GM03348 (cell line): ENCODE data around the gene SESN3.
"Not testable (repeated sequence)": the region's sequence is repeated elsewhere in the genome, so short reads cannot be mapped to it uniquely, and the experiment has no call there.

Experiments
- DNase-seq: peaks from one replicate; pipeline ENCODE4 v3.0.0; 2012; ENCODE audit warnings: low spot score

The SESN3 gene

GRCh38 chr11:95231127-95231880 is at the start of gene SESN3:
SESN3 (minus strand) TSS chr11:95231202; CDS start chr11:95230860, 342 bp downstream.
- peak; percentile 98 for DNase-seq

GRCh38 chr11:95279921-95280868 is 49.2 kb upstream of the SESN3 start:
- no peak for DNase-seq

- no peak for DNase-seq
These were observed 46.9 kb upstream of the SESN3 start for GRCh38 chr11:95277868-95278267.

GRCh38 chr11:95276139-95276538 is 45.1 kb upstream of the SESN3 start:
- no peak for DNase-seq

- DNase-seq: not testable (repeated sequence)
These were observed 42.6 kb upstream of the SESN3 start for GRCh38 chr11:95273618-95274017.

- no peak for DNase-seq
These were observed 38.2 kb upstream of the SESN3 start for GRCh38 chr11:95269036-95269819.

- no peak for DNase-seq
These were observed 37.4 kb upstream of the SESN3 start for GRCh38 chr11:95268391-95268790.

GRCh38 chr11:95267601-95268213 is 36.7 kb upstream of the SESN3 start:
- no peak for DNase-seq

GRCh38 chr11:95266751-95267374 is 35.9 kb upstream of the SESN3 start:
- peak; percentile 50 for DNase-seq

- no peak for DNase-seq
These were observed 33.9 kb upstream of the SESN3 start for GRCh38 chr11:95264881-95265280.

GRCh38 chr11:95262994-95263765 is 32.2 kb upstream of the SESN3 start:
- no peak for DNase-seq

- DNase-seq: no peak
These were observed 26.5 kb upstream of the SESN3 start for GRCh38 chr11:95257456-95257971.

GRCh38 chr11:95256321-95256779 is 25.3 kb upstream of the SESN3 start:
- DNase-seq: no peak

- no peak for DNase-seq
These were observed 24.5 kb upstream of the SESN3 start for GRCh38 chr11:95255251-95256145.

GRCh38 chr11:95254716-95255115 is 23.7 kb upstream of the SESN3 start:
- no peak for DNase-seq

- DNase-seq: peak; percentile 87
These were observed 23.2 kb upstream of the SESN3 start for GRCh38 chr11:95254131-95254704.

GRCh38 chr11:95253141-95253540 is 22.1 kb upstream of the SESN3 start:
- DNase-seq: no peak

- DNase-seq: no peak
These were observed 21.6 kb upstream of the SESN3 start for GRCh38 chr11:95252586-95252985.

- DNase-seq: not testable (repeated sequence)
These were observed 20.9 kb upstream of the SESN3 start for GRCh38 chr11:95251896-95252295.
